Measurements from ENCODE around the gene DNTTIP2. TPM values are rescaled to one million over a fixed set of nuclear protein-coding genes. Genes with fewer than 3 reads are reported as not detected.
A peak's percentile ranks its signal among the peaks of the same experiment; 100 is the strongest.
"Not testable (repeated sequence)": the region's sequence is repeated elsewhere in the genome, so short reads cannot be mapped to it uniquely, and the experiment has no call there.

The DNTTIP2 gene
- total RNA-seq, 2 experiments from 2014 or later = 56.4 to 57.4 TPM

- peaks cover 2% of the 10 kb centered on the region for H3K27me3 Mint-ChIP-seq
- H3K36me3 Mint-ChIP-seq (ENCODE audit: low read depth) = peaks cover 3% of the 10 kb centered on the region
- CTCF ChIA-PET = interaction anchor here (0.7 to 2.0 kb wide), 13 partner anchors 16 to 571 kb away, joined by 3 to 22 read pairs (median 3); no protein-coding TSS in a partner anchor
- H3K27ac Mint-ChIP-seq = peak overlapping the region; percentile 94
- no peaks in the 10 kb centered on the region for H3K9me3 Mint-ChIP-seq
- DNase-seq = peak; percentile 79
- POLR2A ChIA-PET = interaction anchor here (0.7 kb wide), 1 partner anchor 28 kb away, joined by 3 read pairs; no protein-coding TSS in a partner anchor
- H3K4me3 Mint-ChIP-seq = peak overlapping the region; percentile 95
- H3K4me1 Mint-ChIP-seq = peaks cover 30% of the 10 kb centered on the region
Measured at GRCh38 chr1:93846206-93846991, 32.6 kb downstream of the DNTTIP2 start.

- peak; percentile 28 for DNase-seq
- Mint-ChIP-seq H3K9me3 (no peaks in the 10 kb centered on the region), H3K4me1 (peaks cover 30% of the 10 kb centered on the region), H3K36me3 (ENCODE audit: low read depth) (peaks cover 3% of the 10 kb centered on the region), H3K4me3 (peak overlapping the region; percentile 95), H3K27ac (peak overlapping the region; percentile 94), H3K27me3 (peaks cover 2% of the 10 kb centered on the region)
- POLR2A ChIA-PET = interaction anchor here (0.7 kb wide), 1 partner anchor 28 kb away, joined by 3 read pairs; no protein-coding TSS in a partner anchor
- CTCF ChIA-PET = interaction anchor here (0.9 to 2.0 kb wide), 11 partner anchors 15 to 571 kb away, joined by 3 to 22 read pairs (median 3); no protein-coding TSS in a partner anchor
Measured at GRCh38 chr1:93845538-93846205, 33.3 kb downstream of the DNTTIP2 start.

DNA sequence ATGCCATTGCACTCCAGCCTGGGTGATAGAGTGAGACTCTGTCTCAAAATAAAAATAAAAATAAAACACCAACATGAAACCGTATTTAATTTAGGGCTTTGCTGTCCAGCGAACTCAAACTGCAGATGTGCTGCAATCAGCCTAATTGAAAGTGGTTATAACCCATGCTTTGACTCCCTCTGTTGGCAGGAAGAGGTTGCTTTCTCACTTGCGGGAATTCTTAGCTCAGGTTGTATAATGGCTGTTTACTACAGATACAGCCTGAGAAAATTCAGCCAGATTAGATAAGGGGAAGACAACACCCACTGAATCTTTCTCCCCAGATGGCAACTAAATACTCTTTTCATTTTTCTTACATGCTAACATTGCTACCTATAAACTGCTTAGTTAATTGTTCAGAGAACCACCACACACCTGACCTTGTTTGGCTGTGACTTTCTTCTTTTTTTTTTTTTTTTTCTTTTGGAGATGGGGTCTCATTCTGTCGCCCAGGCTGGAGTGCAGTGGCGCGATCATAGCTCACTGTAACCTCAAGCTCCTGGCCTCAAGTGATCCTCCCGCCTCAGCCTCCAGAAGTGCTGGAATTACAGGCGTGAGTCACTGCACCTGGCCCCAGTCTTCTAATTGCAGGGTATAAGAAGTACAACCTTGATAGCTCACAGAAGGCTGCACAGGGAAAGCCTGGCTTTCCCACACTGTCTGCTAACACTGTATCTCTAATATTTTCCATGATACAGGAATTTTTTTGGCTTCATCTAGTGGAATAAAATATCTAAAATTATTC is 34.6 kb downstream of the DNTTIP2 start:
- peaks cover 2% of the 10 kb centered on the region for H3K27me3 Mint-ChIP-seq
- H3K9me3 Mint-ChIP-seq = no peaks in the 10 kb centered on the region
- ChIA-PET CTCF (interaction anchor here (0.6 to 1.5 kb wide), 18 partner anchors 9 to 501 kb away, joined by 3 to 7 read pairs (median 3); no protein-coding TSS in a partner anchor), POLR2A (no interaction called here)
- peak; percentile 61 for DNase-seq
- H3K36me3 Mint-ChIP-seq (ENCODE audit: low read depth) = peaks cover 3% of the 10 kb centered on the region
- peaks cover 30% of the 10 kb centered on the region for H3K4me1 Mint-ChIP-seq
- H3K4me3 Mint-ChIP-seq = no peak overlapping the region
- H3K27ac Mint-ChIP-seq = no peak overlapping the region

DNA sequence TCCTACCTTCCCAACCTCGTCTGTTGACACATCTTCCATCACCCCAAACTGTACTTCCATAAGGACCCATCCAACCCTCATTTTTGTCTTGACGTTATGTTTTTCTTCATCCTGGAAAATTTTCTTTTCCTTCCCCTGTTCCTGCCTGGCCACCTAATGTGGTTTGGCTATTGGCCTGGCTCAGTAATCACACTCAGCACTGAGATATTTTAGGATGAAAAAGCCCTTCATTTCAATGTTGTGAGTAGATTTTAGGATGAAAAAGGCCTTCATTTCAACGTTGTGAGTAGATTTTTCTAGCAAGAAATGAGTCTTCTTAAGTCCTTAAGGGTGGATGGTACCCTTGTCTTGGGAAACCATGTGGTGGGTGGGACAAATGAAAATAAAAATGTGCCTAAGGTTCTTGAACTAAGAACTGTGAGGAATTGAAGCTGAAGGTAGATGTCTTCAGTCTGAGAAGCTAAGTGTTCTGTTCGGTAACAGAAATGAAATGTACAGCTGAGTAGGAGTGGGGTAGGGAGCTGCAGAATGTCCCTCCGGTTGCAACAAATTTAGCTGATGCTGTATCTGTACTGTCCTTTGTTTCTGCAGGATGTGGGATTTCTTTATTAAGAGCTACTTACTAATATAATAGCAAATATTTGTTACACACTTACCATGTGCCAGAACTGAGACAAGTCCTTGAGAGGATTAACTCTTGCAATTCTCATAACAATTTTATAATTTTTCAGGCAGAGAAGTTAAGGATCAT is 36.1 kb downstream of the DNTTIP2 start:
- no peak overlapping the region for H3K27ac Mint-ChIP-seq
- CTCF ChIA-PET = interaction anchor here (0.5 to 1.5 kb wide), 6 partner anchors 24 to 1067 kb away, joined by 3 to 5 read pairs (median 4); no protein-coding TSS in a partner anchor
- no peak for DNase-seq
- H3K36me3 Mint-ChIP-seq (ENCODE audit: low read depth) = peaks cover 3% of the 10 kb centered on the region
- no peaks in the 10 kb centered on the region for H3K9me3 Mint-ChIP-seq
- H3K4me3 Mint-ChIP-seq = no peak overlapping the region
- POLR2A ChIA-PET = no interaction called here
- H3K27me3 Mint-ChIP-seq = peaks cover 2% of the 10 kb centered on the region
- H3K4me1 Mint-ChIP-seq = peaks cover 25% of the 10 kb centered on the region

DNA sequence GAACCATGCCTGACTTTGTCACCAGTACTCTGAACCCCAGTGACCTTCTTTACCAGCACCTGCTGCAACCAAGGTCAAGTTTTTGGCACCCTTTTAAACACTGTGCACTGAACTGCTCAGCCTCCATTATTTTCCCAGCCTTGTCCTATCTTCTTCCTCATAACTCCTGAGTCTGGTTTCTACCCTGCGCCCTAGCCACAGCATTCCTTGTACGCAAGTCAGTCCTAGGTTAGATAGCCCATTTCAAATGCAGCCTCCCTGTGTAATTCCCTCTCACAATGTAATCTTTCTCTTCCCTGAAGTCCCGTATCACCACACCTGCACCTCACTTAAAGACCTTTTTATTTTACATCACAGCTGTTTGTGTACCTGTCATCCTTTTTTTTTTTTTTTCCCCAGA is 37.2 kb downstream of the DNTTIP2 start:
- Mint-ChIP-seq H3K27ac (no peak overlapping the region), H3K36me3 (ENCODE audit: low read depth) (peaks cover 1% of the 10 kb centered on the region), H3K9me3 (no peaks in the 10 kb centered on the region), H3K27me3 (no peaks in the 10 kb centered on the region), H3K4me3 (no peak overlapping the region), H3K4me1 (peaks cover 17% of the 10 kb centered on the region)
- DNase-seq = no peak
- ChIA-PET CTCF (interaction anchor here (0.7 to 1.9 kb wide), 4 partner anchors 211 to 996 kb away, joined by 3 to 8 read pairs (median 4); no protein-coding TSS in a partner anchor), POLR2A (no interaction called here)

GRCh38 chr1:93840956-93841482 is 38.0 kb downstream of the DNTTIP2 start:
- Mint-ChIP-seq H3K36me3 (ENCODE audit: low read depth) (peaks cover 1% of the 10 kb centered on the region), H3K27me3 (no peaks in the 10 kb centered on the region), H3K4me3 (no peak overlapping the region), H3K9me3 (no peaks in the 10 kb centered on the region), H3K27ac (no peak overlapping the region), H3K4me1 (peaks cover 15% of the 10 kb centered on the region)
- ChIA-PET CTCF (interaction anchor here (1.0 to 1.9 kb wide), 3 partner anchors 210 to 996 kb away, joined by 3 to 8 read pairs (median 4); no protein-coding TSS in a partner anchor), POLR2A (no interaction called here)
- no peak for DNase-seq

GRCh38 chr1:93839753-93840152 is 39.3 kb downstream of the DNTTIP2 start:
- H3K36me3 Mint-ChIP-seq (ENCODE audit: low read depth) = peaks cover 1% of the 10 kb centered on the region
- ChIA-PET CTCF (interaction anchor here (0.9 to 1.4 kb wide), 4 partner anchors 14 to 211 kb away, joined by 3 to 6 read pairs (median 3); no protein-coding TSS in a partner anchor), POLR2A (no interaction called here)
- H3K4me1 Mint-ChIP-seq = peaks cover 6% of the 10 kb centered on the region
- DNase-seq = no peak
- H3K27me3 Mint-ChIP-seq = no peaks in the 10 kb centered on the region
- no peak overlapping the region for H3K27ac Mint-ChIP-seq
- H3K9me3 Mint-ChIP-seq = no peaks in the 10 kb centered on the region
- no peak overlapping the region for H3K4me3 Mint-ChIP-seq

GRCh38 chr1:93839307-93839706 is 39.7 kb downstream of the DNTTIP2 start:
- CTCF ChIA-PET = interaction anchor here (0.9 to 1.4 kb wide), 4 partner anchors 13 to 210 kb away, joined by 3 to 6 read pairs (median 3); no protein-coding TSS in a partner anchor
- Mint-ChIP-seq H3K27me3 (no peaks in the 10 kb centered on the region), H3K4me3 (no peak overlapping the region), H3K9me3 (no peaks in the 10 kb centered on the region), H3K4me1 (peaks cover 2% of the 10 kb centered on the region), H3K36me3 (ENCODE audit: low read depth) (peaks cover 1% of the 10 kb centered on the region), H3K27ac (no peak overlapping the region)
- no peak for DNase-seq
- POLR2A ChIA-PET = no interaction called here

GRCh38 chr1:93837961-93838360 is 41.0 kb downstream of the DNTTIP2 start:
- peaks cover 1% of the 10 kb centered on the region for H3K36me3 Mint-ChIP-seq (ENCODE audit: low read depth)
- H3K4me3 Mint-ChIP-seq = no peak overlapping the region
- no peak overlapping the region for H3K27ac Mint-ChIP-seq
- no peak for DNase-seq
- no peaks in the 10 kb centered on the region for H3K4me1 Mint-ChIP-seq
- H3K9me3 Mint-ChIP-seq = peaks cover 6% of the 10 kb centered on the region
- CTCF ChIA-PET = interaction anchor here (0.6 to 1.4 kb wide), 2 partner anchors 23 to 498 kb away, joined by 3 to 7 read pairs; no protein-coding TSS in a partner anchor
- no peaks in the 10 kb centered on the region for H3K27me3 Mint-ChIP-seq
- POLR2A ChIA-PET = no interaction called here

GRCh38 chr1:93833293-93833692 is 45.7 kb downstream of the DNTTIP2 start:
- peaks cover 19% of the 10 kb centered on the region for H3K9me3 Mint-ChIP-seq
- CTCF ChIA-PET = interaction anchor here (2.0 kb wide), 1 partner anchor 11 kb away, joined by 7 read pairs; no protein-coding TSS in a partner anchor
- H3K27me3 Mint-ChIP-seq; H3K4me3 Mint-ChIP-seq; POLR2A ChIA-PET; H3K4me1 Mint-ChIP-seq; H3K27ac Mint-ChIP-seq; H3K36me3 Mint-ChIP-seq (ENCODE audit: low read depth); DNase-seq: not testable (repeated sequence)

DNA sequence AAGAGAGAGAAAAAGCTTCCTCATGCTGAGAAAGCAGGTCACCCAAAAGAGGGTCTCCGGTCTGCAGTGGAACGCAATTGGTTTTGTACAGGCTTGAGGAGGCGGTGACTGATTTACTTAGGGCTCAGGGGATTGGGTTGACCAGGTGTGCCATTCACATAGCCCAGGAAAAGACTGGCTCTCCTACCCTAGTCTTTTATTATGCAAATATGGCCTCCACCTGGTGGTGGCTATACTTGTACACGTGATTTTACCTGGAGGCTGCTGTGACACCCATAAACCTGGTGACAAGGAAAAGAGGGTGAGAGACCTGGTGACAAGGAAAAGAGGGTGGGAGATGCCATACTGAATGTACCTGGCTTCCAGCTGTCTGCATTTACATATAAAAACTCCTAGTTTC is 49.9 kb downstream of the DNTTIP2 start:
- peaks cover under 1% of the 10 kb centered on the region for H3K4me1 Mint-ChIP-seq
- ChIA-PET POLR2A (no interaction called here), CTCF (interaction anchor here (1.6 kb wide), 1 partner anchor 12 kb away, joined by 4 read pairs; no protein-coding TSS in a partner anchor)

More for the DNA sequence above, 49.9 kb downstream of the DNTTIP2 start:
- Mint-ChIP-seq H3K36me3 (ENCODE audit: low read depth) (peaks cover 2% of the 10 kb centered on the region), H3K9me3 (peaks cover 19% of the 10 kb centered on the region), H3K27me3 (no peaks in the 10 kb centered on the region), H3K27ac (no peak overlapping the region), H3K4me3 (no peak overlapping the region)
- no peak for DNase-seq

Measured in activated CD4-positive, alpha-beta T cell treated with anti-CD3 and anti-CD28 coated beads, Interleukin-2, amount 10 ng/mL, durations not matched to agents 7 days and 5 days (primary cell).